ENCODE data around the gene LAIR2.

- TF ChIP-seq CTCF (IDR thresholded peaks at IDR 0.05) (no peak), POLR2A (IDR thresholded peaks at IDR 0.05) (no peak)
These were observed 26.9 kb upstream of the LAIR2 start for GRCh38 chr19:54475706-54476105.
